ENCODE results near the gene UCHL5. TPM values are rescaled to one million over a fixed set of nuclear protein-coding genes. Genes with fewer than 3 reads are reported as not detected.
"Not testable (repeated sequence)": the region's sequence is repeated elsewhere in the genome, so short reads cannot be mapped to it uniquely, and the experiment has no call there.

UCHL5 gene
- total RNA-seq, 1 donor from 2014 or later = 36.4 TPM

GRCh38 chr1:193060115-193060403, 899 bp upstream of the UCHL5 start:
- Mint-ChIP-seq H3K9me3 (peaks cover 5% of the 10 kb centered on the region), H3K36me3 (ENCODE audit: low read depth) (peaks cover 24% of the 10 kb centered on the region), H3K4me1 (peaks cover 56% of the 10 kb centered on the region), H3K4me3 (peak overlapping the region; percentile 100), H3K27me3 (no peaks in the 10 kb centered on the region), H3K27ac (peak overlapping the region; percentile 99)
- intact Hi-C loops (cut with micrococcal nuclease) = no loop called here
- ATAC-seq (ENCODE audit: low read depth) (no peak), DNase-seq (no peak)
- TF ChIP-seq, protein P1, sequence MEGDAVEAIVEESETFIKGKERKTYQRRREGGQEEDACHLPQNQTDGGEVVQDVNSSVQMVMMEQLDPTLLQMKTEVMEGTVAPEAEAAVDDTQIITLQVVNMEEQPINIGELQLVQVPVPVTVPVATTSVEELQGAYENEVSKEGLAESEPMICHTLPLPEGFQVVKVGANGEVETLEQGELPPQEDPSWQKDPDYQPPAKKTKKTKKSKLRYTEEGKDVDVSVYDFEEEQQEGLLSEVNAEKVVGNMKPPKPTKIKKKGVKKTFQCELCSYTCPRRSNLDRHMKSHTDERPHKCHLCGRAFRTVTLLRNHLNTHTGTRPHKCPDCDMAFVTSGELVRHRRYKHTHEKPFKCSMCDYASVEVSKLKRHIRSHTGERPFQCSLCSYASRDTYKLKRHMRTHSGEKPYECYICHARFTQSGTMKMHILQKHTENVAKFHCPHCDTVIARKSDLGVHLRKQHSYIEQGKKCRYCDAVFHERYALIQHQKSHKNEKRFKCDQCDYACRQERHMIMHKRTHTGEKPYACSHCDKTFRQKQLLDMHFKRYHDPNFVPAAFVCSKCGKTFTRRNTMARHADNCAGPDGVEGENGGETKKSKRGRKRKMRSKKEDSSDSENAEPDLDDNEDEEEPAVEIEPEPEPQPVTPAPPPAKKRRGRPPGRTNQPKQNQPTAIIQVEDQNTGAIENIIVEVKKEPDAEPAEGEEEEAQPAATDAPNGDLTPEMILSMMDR (IDR thresholded peaks at IDR 0.05) = no peak
- POLR2A ChIA-PET = interaction anchor here (2.9 kb wide), 1 partner anchor 62 kb away, joined by 37 read pairs; the partner anchor contains the start of gene CDC73
- CTCF ChIA-PET = no interaction called here

GRCh38 chr1:193058529-193059281, 455 bp downstream of the UCHL5 start:
- intact Hi-C loops (cut with micrococcal nuclease) = loop anchor here (1.0 to 10.0 kb wide), 9 partner anchors 12 to 1230 kb away; partner anchors contain the start of genes CDC73, GLRX2 and RGS1
- ChIA-PET CTCF (interaction anchor here (0.6 to 1.8 kb wide), 10 partner anchors 12 to 584 kb away, joined by 3 to 8 read pairs (median 4); partner anchors contain the start of gene CDC73), POLR2A (interaction anchor here (0.6 to 2.9 kb wide), 11 partner anchors 9 to 450 kb away, joined by 3 to 50 read pairs (median 4); partner anchors contain the start of genes CDC73, GLRX2 and RGS2)
- peak overlapping the region; percentile 99 for H3K27ac Mint-ChIP-seq
- DNase-seq = peak; percentile 41
- peak overlapping the region; percentile 100 for H3K4me3 Mint-ChIP-seq
- peak; percentile 19 for ATAC-seq (ENCODE audit: low read depth)
- H3K4me1 Mint-ChIP-seq = peaks cover 49% of the 10 kb centered on the region
- H3K27me3 Mint-ChIP-seq = no peaks in the 10 kb centered on the region
- TF ChIP-seq, protein P1 (IDR thresholded peaks at IDR 0.05) = no peak
- H3K36me3 Mint-ChIP-seq (ENCODE audit: low read depth) = peaks cover 20% of the 10 kb centered on the region
- H3K9me3 Mint-ChIP-seq = peaks cover 5% of the 10 kb centered on the region

- intact Hi-C loops (cut with micrococcal nuclease) = loop anchor here (2.0 to 10.0 kb wide), 2 partner anchors 19 to 481 kb away; no protein-coding TSS in a partner anchor
- H3K4me1 Mint-ChIP-seq = peaks cover 19% of the 10 kb centered on the region
- ATAC-seq (ENCODE audit: low read depth) (no peak), DNase-seq (no peak)
- ChIA-PET POLR2A (no interaction called here), CTCF (no interaction called here)
- no peaks in the 10 kb centered on the region for H3K27me3 Mint-ChIP-seq
- H3K36me3 Mint-ChIP-seq (ENCODE audit: low read depth) = peaks cover 21% of the 10 kb centered on the region
- H3K9me3 Mint-ChIP-seq = no peaks in the 10 kb centered on the region
- no peak overlapping the region for H3K4me3 Mint-ChIP-seq
- H3K27ac Mint-ChIP-seq = no peak overlapping the region
- TF ChIP-seq, protein P1 (IDR thresholded peaks at IDR 0.05) = no peak
These were observed 4.9 kb downstream of the UCHL5 start for GRCh38 chr1:193054169-193054675.

DNA sequence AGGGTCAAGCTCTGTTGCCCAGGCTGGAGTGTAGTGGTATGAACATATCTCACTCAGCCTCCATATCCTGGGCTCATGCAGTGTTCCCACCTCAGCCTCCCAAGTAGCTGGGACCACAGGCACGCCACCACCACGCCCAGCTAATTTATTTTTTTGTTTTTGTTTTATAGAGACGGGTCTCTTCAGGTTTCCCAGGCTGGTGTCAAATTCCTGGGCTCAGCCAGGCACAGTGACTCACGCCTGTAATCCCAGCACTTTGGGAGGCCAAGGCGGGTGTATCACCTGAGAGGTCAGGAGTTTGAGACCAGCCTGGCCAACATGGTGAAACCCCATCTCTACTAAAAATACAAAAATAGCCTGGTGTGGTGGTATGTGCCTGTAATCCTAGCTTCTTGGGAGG, 10.2 kb downstream of the UCHL5 start:
- not testable (repeated sequence) for H3K27ac Mint-ChIP-seq

DNA sequence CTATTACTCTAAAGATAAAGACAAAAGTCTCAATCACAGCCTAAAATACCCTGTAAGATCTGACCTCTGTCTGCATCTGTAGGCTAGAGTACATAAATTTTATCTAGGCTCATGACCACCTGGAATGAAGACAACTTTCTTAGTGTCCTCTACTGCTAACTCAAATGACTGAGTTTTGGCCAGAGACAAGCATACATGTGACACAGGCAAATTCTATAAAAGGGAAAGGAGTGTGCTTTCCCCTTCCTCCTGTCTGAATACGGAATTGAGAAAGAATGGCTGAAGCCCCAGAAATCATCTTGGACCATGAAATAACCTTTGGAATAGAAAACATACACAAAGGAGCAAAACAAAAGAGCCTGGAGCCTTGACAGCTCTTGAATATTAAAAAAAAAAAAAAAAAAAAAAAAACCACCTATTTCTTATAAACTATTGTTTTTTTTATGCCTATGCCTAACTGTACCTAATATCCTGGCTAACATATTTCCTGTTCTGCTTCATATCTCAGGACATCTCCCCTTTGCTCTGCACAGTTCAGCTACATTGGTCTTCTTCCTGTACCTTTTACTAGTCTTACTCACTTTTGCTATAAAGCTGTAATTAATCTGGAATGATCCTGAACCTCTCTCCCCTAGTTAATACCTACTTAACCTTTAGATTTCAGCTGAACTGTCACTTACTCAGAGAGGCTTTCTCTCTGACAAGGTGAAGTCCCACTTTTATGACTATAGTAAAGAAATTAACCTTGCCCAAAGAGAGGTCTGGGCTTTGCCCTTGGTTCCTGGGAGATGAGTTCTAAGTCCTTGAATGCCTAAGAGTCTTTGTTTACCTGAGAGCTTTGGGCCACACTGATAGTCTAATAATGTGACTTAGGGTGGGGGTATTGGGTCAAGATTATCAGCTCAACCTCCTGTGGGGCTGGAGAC, 16.1 kb downstream of the UCHL5 start:
- DNase-seq (no peak), ATAC-seq (ENCODE audit: low read depth) (no peak)
- ChIA-PET POLR2A (no interaction called here), CTCF (interaction anchor here (1.2 kb wide), 1 partner anchor 23 kb away, joined by 4 read pairs; no protein-coding TSS in a partner anchor)
- H3K36me3 Mint-ChIP-seq (ENCODE audit: low read depth) = peaks cover 37% of the 10 kb centered on the region
- intact Hi-C loops (cut with micrococcal nuclease) = no loop called here
- H3K27ac Mint-ChIP-seq = no peak overlapping the region
- no peak overlapping the region for H3K4me3 Mint-ChIP-seq
- H3K27me3 Mint-ChIP-seq = no peaks in the 10 kb centered on the region
- no peaks in the 10 kb centered on the region for H3K9me3 Mint-ChIP-seq
- TF ChIP-seq, protein P1 (IDR thresholded peaks at IDR 0.05) = no peak
- H3K4me1 Mint-ChIP-seq = peaks cover 3% of the 10 kb centered on the region

More for the DNA sequence above, 10.2 kb downstream of the UCHL5 start:
- CTCF ChIA-PET; H3K4me1 Mint-ChIP-seq; H3K27me3 Mint-ChIP-seq; ATAC-seq (ENCODE audit: low read depth); H3K4me3 Mint-ChIP-seq; intact Hi-C loops (cut with micrococcal nuclease); POLR2A ChIA-PET; DNase-seq; H3K9me3 Mint-ChIP-seq: not testable (repeated sequence)
- peaks cover 36% of the 10 kb centered on the region for H3K36me3 Mint-ChIP-seq (ENCODE audit: low read depth)

Data from activated B cell treated with CpG ODN at 0.5 μM for 24 hours (primary cell).